B cell (primary cell): Measurements from ENCODE around the gene ZNF791. TPM values are rescaled to one million over a fixed set of nuclear protein-coding genes. Genes with fewer than 3 reads are reported as not detected.

Experiments used
- ATAC-seq: fragments of 200-7000 bp; cut with Tn5 transposase; one replicate; pipeline ENCODE4 v1.10.0; 2021; ENCODE audit warnings: low read depth, mild to moderate bottlenecking, moderate number of reproducible peaks, moderate library complexity
- CTCF ChIA-PET: fragments of 350-600 bp; sonication (Branson Sonifier 250); formaldehyde crosslinking; loops from one replicate; lab custom pipeline; 2021; ENCODE audit warnings: antibody characterized with exemption, inconsistent platforms; lab: Charles Lee
- POLR2A ChIA-PET: fragments of 350-600 bp; sonication (Branson Sonifier 250); formaldehyde crosslinking; loops from one replicate; lab custom pipeline; 2021; ENCODE audit warnings: antibody characterized with exemption; lab: Charles Lee
- DNase-seq: peaks from one replicate; pipeline ENCODE4 v3.0.0; 2013
- H2AFZ ChIP-seq: 2 replicates; pipeline ENCODE4 v1.6.1; 2012; ENCODE audit warnings: mild to moderate bottlenecking, low read depth, low read length; ENCODE audit not compliant: insufficient read depth, poor library complexity, severe bottlenecking
- H3K27ac ChIP-seq, 2 donors: 1 replicate in 1 of 2; 2 replicates in 1 of 2; pipeline ENCODE4 v1.5.1; 2012 to 2013; ENCODE audit warnings: low read length in 2 of 2, mild to moderate bottlenecking in 2 of 2, moderate library complexity in 1 of 2
- H3K27me3 ChIP-seq, 4 experiments: fragments of 200-600 bp in 1 of 4; sonication (generic) in 1 of 4; replicated peaks in 1 of 4; 1 replicate in 2 of 4; 2 replicates in 2 of 4; pipeline versions ENCODE4 v1.6.1 to v1.7.0; 2013 to 2016; ENCODE audit warnings: low read length in 3 of 4, mild to moderate bottlenecking in 2 of 4, mixed read lengths in 1 of 4, moderate library complexity in 1 of 4; ENCODE audit not compliant: insufficient read depth in 4 of 4, control insufficient read depth in 3 of 4; ENCODE audit errors: control extremely low read depth in 1 of 4
- H3K36me3 ChIP-seq, 2 experiments: replicated peaks in 1 of 2; 1 replicate in 1 of 2; 2 replicates in 1 of 2; pipeline versions ENCODE4 v1.6.1 to v1.7.1; 2013; ENCODE audit warnings: low read length in 1 of 2; ENCODE audit not compliant: insufficient read depth in 2 of 2, control insufficient read depth in 1 of 2; ENCODE audit errors: control extremely low read depth in 1 of 2, extremely low read depth in 1 of 2
- H3K4me1 ChIP-seq, 2 donors: fragments of 200-600 bp in 1 of 2; sonication (generic) in 1 of 2; 1 replicate in 1 of 2; 2 replicates in 1 of 2; pipeline versions ENCODE4 v1.5.1 to v1.6.1; 2013 to 2017; ENCODE audit warnings: low read length in 2 of 2; ENCODE audit not compliant: control insufficient read depth in 2 of 2, insufficient read depth in 2 of 2
- H3K4me2 ChIP-seq: replicated peaks from 2 replicates; pipeline ENCODE3; 2012; ENCODE audit warnings: mild to moderate bottlenecking, low read depth, low read length; ENCODE audit not compliant: poor library complexity, severe bottlenecking
- H3K4me3 ChIP-seq, 5 experiments: fragments of 200-600 bp in 1 of 5; sonication (generic) in 1 of 5; 1 replicate in 3 of 5; 2 replicates in 2 of 5; pipeline versions ENCODE4 v1.5.1 to v1.7.0; 2011 to 2016; ENCODE audit warnings: low read length in 4 of 5, mild to moderate bottlenecking in 4 of 5, low read depth in 2 of 5, control low read depth in 1 of 5, moderate library complexity in 1 of 5; ENCODE audit not compliant: insufficient read depth in 1 of 5; ENCODE audit errors: control extremely low read depth in 1 of 5, extremely low read depth in 1 of 5
- H3K79me2 ChIP-seq: fragments of 200-600 bp; sonication (generic); one replicate; pipeline ENCODE4 v1.6.0; 2016; ENCODE audit warnings: low read length; ENCODE audit not compliant: control insufficient read depth, insufficient read depth
- H3K9ac ChIP-seq: fragments of 200-600 bp; sonication (generic); 2 replicates; pipeline ENCODE4 v1.6.1; 2017; ENCODE audit warnings: mild to moderate bottlenecking, low read length, moderate library complexity
- H3K9me3 ChIP-seq, 3 donors: one replicate each; pipeline versions ENCODE4 v1.6.1 to v1.7.1; 2013; ENCODE audit warnings: low read length in 2 of 3; ENCODE audit not compliant: control insufficient read depth in 2 of 3, insufficient read depth in 1 of 3; ENCODE audit errors: control extremely low read depth in 1 of 3
- H4K20me1 ChIP-seq: 2 replicates; pipeline ENCODE4 v1.6.0; 2012; ENCODE audit warnings: mild to moderate bottlenecking, low read length; ENCODE audit not compliant: insufficient read depth, control insufficient read depth, poor library complexity, severe bottlenecking
- H3K27ac Mint-ChIP-seq: one replicate; pipeline ENCODE4 v1.8.0; 2021; ENCODE audit warnings: mixed read lengths
- H3K27me3 Mint-ChIP-seq: one replicate; pipeline ENCODE4 v1.8.0; 2021; ENCODE audit warnings: mixed read lengths
- H3K4me1 Mint-ChIP-seq: one replicate; pipeline ENCODE4 v1.8.0; 2021; ENCODE audit warnings: mixed read lengths
- H3K4me3 Mint-ChIP-seq: one replicate; pipeline ENCODE4 v1.8.0; 2021; ENCODE audit warnings: mixed read lengths
- H3K9me3 Mint-ChIP-seq: one replicate; pipeline ENCODE4 v1.8.0; 2022; ENCODE audit warnings: mixed read lengths; ENCODE audit not compliant: insufficient read depth
- EZH2 ChIP-seq: IDR thresholded peaks from 2 replicates; pipeline ENCODE4 v1.6.1; 2012; ENCODE audit warnings: borderline replicate concordance, low read depth, mild to moderate bottlenecking, moderate library complexity, low read length; ENCODE audit not compliant: insufficient read depth, poor library complexity, severe bottlenecking
- WGBS: methylation state at CpG from one replicate; pipeline ENCODE4 v1.1.5; 2013; ENCODE audit warnings: missing lambda C conversion rate; ENCODE audit not compliant: insufficient coverage; 5-methylcytosine and 5-hydroxymethylcytosine counted together
- intact Hi-C: fragments of 100-400 bp; cut with micrococcal nuclease; formaldehyde crosslinking; loops from one replicate; pipeline ENCODE4 v1.10.0; 2022
- polyA plus RNA-seq: library from polyadenylated mRNA; depleted of rRNA; stranded (reverse); fragments of >200 nt; gene quantifications from 2 replicates; pipeline ENCODE4 v1.2.3, GENCODE V29; 2012
- total RNA-seq, 2 donors: library from RNA; stranded (reverse); fragments of 120-200 nt in 1 of 2; gene quantifications; 1 replicate in 1 of 2; 2 replicates in 1 of 2; pipeline versions ENCODE4 v1.2.3 to v1.2.4, GENCODE V29; 2013 to 2022
- TF ChIP-seq, protein P1 (sequence below): fragments of 200-600 bp; IDR thresholded peaks from one replicate; pipeline ENCODE4 v1.8.0; 2022; ENCODE audit warnings: antibody characterized with exemption, mild to moderate bottlenecking

The ZNF791 gene
- total and polyA plus RNA-seq, 2 donors (not counting 1 experiment from before 2014, with no cell fraction given), result 17.5 to 57.9 TPM

DNA sequence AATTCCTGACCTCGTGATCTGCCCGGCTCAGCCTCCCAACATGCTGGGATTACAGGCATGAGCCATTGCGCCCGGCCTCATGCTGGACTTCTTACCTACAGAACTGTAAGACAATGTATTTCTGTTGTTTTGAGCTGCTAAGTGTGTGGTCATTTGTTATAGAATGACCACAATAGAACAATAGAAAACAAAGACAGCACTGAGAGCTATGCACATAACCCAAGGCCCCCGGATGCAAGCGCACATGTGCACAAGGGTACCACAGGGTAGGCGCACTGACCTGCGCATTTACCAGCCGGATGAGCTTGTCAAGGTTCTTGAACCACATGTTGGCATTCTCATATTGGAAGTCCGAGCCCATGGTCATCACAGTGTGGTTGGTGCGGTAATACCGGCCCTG is 50.3 kb downstream of the ZNF791 start:
- H2AFZ ChIP-seq, result no peak overlapping the region
- Mint-ChIP-seq H3K27ac (no peak overlapping the region), H3K27me3 (no peaks in the 10 kb centered on the region), H3K4me1 (peaks cover 30% of the 10 kb centered on the region), H3K9me3 (no peaks in the 10 kb centered on the region), H3K4me3 (no peak overlapping the region)
- 88% methylated on average over 8 of the region's 12 CpGs for WGBS
- peaks cover 4 to 78% of the 10 kb centered on the region in 2 experiments for H3K36me3 ChIP-seq
- H3K4me1 ChIP-seq, result peaks cover 14 to 25% of the 10 kb centered on the region in 2 donors
- H3K9me3 ChIP-seq, result peaks cover 0 to 4% (median 0%) of the 10 kb centered on the region in 3 donors
- H3K4me2 ChIP-seq, result no peak overlapping the region
- CTCF ChIA-PET, result interaction anchor here (0.6 to 2.1 kb wide), 4 partner anchors 11 to 184 kb away, joined by 3 to 8 read pairs (median 5); no protein-coding TSS in a partner anchor
- H3K27me3 ChIP-seq, result no peaks in the 10 kb centered on the region
- H3K4me3 ChIP-seq, result no peak overlapping the region
- no peak overlapping the region for H3K9ac ChIP-seq
- no peak overlapping the region for H3K27ac ChIP-seq
- TF ChIP-seq, protein P1, sequence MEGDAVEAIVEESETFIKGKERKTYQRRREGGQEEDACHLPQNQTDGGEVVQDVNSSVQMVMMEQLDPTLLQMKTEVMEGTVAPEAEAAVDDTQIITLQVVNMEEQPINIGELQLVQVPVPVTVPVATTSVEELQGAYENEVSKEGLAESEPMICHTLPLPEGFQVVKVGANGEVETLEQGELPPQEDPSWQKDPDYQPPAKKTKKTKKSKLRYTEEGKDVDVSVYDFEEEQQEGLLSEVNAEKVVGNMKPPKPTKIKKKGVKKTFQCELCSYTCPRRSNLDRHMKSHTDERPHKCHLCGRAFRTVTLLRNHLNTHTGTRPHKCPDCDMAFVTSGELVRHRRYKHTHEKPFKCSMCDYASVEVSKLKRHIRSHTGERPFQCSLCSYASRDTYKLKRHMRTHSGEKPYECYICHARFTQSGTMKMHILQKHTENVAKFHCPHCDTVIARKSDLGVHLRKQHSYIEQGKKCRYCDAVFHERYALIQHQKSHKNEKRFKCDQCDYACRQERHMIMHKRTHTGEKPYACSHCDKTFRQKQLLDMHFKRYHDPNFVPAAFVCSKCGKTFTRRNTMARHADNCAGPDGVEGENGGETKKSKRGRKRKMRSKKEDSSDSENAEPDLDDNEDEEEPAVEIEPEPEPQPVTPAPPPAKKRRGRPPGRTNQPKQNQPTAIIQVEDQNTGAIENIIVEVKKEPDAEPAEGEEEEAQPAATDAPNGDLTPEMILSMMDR, result no peak
- TF ChIP-seq EZH2, result no peak
- H4K20me1 ChIP-seq, result peaks cover 57% of the 10 kb centered on the region
- intact Hi-C loops, result no loop called here
- DNase-seq, result no peak
- no peak for ATAC-seq
- H3K79me2 ChIP-seq, result peaks cover 82% of the 10 kb centered on the region
- POLR2A ChIA-PET, result interaction anchor here (1.3 kb wide), 1 partner anchor 47 kb away, joined by 4 read pairs; no protein-coding TSS in a partner anchor
